Measurements from ENCODE around the gene CD6.

DNA sequence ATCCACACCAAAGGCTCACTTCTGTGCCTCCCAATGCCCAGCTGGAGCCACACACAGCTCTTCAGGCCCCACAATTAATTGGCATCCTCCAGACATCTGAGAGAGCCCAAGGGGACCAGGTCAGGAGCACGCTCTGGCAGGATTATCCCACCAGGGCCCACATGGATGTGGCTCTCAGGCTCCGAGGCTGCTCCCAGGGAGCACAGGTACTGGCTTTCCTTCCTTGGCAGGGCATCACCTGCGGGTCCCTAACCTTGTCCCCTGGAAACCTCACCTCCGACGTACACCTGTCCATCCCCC is 54.3 kb downstream of the CD6 start:
- TF ChIP-seq EP300 (IDR thresholded peaks at IDR 0.05) (no peak), POLR2A (IDR thresholded peaks at IDR 0.05) (no peak)
- TF ChIP-seq, protein P1, sequence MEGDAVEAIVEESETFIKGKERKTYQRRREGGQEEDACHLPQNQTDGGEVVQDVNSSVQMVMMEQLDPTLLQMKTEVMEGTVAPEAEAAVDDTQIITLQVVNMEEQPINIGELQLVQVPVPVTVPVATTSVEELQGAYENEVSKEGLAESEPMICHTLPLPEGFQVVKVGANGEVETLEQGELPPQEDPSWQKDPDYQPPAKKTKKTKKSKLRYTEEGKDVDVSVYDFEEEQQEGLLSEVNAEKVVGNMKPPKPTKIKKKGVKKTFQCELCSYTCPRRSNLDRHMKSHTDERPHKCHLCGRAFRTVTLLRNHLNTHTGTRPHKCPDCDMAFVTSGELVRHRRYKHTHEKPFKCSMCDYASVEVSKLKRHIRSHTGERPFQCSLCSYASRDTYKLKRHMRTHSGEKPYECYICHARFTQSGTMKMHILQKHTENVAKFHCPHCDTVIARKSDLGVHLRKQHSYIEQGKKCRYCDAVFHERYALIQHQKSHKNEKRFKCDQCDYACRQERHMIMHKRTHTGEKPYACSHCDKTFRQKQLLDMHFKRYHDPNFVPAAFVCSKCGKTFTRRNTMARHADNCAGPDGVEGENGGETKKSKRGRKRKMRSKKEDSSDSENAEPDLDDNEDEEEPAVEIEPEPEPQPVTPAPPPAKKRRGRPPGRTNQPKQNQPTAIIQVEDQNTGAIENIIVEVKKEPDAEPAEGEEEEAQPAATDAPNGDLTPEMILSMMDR (IDR thresholded peaks at IDR 0.05): no peak

Data from ovary (tissue), 3 donors.